ENCODE measurements around the gene PCDH19.

DNA sequence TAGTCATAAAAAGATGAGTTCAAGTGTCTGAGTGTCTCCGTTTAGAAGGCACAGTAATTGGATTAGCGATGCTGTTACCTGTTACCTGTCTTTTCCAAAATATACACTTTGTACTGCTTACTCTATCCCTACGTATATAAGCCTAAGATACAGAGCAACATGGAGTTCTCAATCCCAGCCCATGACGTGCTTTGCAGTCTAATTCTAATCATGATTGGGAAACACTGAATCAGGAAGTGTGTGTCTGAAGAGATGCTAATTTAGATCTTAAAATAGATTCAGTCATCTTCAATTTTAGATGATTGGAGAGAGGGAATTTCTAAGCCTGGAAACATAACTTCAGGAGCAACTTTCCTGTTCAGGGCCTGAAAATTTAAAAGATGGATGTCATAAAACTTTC is 115.1 kb downstream of the PCDH19 start:
- TF ChIP-seq POLR2AphosphoS5 (IDR thresholded peaks at IDR 0.05) (no peak), POLR2A (IDR thresholded peaks at IDR 0.05) (no peak)
- TF ChIP-seq, protein P1, sequence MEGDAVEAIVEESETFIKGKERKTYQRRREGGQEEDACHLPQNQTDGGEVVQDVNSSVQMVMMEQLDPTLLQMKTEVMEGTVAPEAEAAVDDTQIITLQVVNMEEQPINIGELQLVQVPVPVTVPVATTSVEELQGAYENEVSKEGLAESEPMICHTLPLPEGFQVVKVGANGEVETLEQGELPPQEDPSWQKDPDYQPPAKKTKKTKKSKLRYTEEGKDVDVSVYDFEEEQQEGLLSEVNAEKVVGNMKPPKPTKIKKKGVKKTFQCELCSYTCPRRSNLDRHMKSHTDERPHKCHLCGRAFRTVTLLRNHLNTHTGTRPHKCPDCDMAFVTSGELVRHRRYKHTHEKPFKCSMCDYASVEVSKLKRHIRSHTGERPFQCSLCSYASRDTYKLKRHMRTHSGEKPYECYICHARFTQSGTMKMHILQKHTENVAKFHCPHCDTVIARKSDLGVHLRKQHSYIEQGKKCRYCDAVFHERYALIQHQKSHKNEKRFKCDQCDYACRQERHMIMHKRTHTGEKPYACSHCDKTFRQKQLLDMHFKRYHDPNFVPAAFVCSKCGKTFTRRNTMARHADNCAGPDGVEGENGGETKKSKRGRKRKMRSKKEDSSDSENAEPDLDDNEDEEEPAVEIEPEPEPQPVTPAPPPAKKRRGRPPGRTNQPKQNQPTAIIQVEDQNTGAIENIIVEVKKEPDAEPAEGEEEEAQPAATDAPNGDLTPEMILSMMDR (IDR thresholded peaks at IDR 0.05), result no peak
